ENCODE results near the gene OR52R1. TPM values are rescaled to one million over a fixed set of nuclear protein-coding genes. Genes with fewer than 3 reads are reported as not detected.

The OR52R1 gene
- total RNA-seq, 1 donor from 2014 or later, result not detected

Other genes with a start within 250 kb of the OR52R1 start
- not detected in 2 replicates for gene OR52I2, start 222.6 kb downstream of the OR52R1 start, total RNA-seq
- gene OR52I1, start 210.3 kb downstream of the OR52R1 start, total RNA-seq, result not detected in 2 replicates
- gene TRIM68, start 196.1 kb downstream of the OR52R1 start, total RNA-seq, result 10.4 and 24.4 TPM in 2 replicates
- gene OR51D1, start 166.9 kb downstream of the OR52R1 start, total RNA-seq, result not detected in 2 replicates
- gene OR51E1, start 160.4 kb downstream of the OR52R1 start, total RNA-seq, result not detected in 2 replicates
- not detected in 2 replicates for gene OR51E2, start 106.5 kb downstream of the OR52R1 start, total RNA-seq
- gene MMP26, start 99.6 kb downstream of the OR52R1 start, total RNA-seq, result not detected in 2 replicates
- gene OR51F1, start 34.4 kb downstream of the OR52R1 start, total RNA-seq, result not detected in 2 replicates
- not detected in 2 replicates for gene OR51F2, start 16.9 kb upstream of the OR52R1 start, total RNA-seq
- not detected in 2 replicates for gene OR51S1, start 44.8 kb upstream of the OR52R1 start, total RNA-seq
- gene OR51T1, start 77.5 kb upstream of the OR52R1 start, total RNA-seq, result not detected in 2 replicates
- not detected in 2 replicates for gene OR51A7, start 99.4 kb upstream of the OR52R1 start, total RNA-seq
- gene OR51G2, start 115.0 kb upstream of the OR52R1 start, total RNA-seq, result not detected in 2 replicates
- not detected in 2 replicates for gene OR51G1, start 120.0 kb upstream of the OR52R1 start, total RNA-seq
- gene OR51A4, start 143.2 kb upstream of the OR52R1 start, total RNA-seq, result not detected in 2 replicates
- gene OR51A2, start 151.3 kb upstream of the OR52R1 start, total RNA-seq, result not detected in 2 replicates
- not detected in 2 replicates for gene OR51L1, start 190.5 kb upstream of the OR52R1 start, total RNA-seq
- not detected in 2 replicates for gene OR52J3, start 242.1 kb upstream of the OR52R1 start, total RNA-seq